Fibroblast of pulmonary artery (primary cell): ENCODE data around the gene DNAJC18.

Experiments
- DNase-seq: peaks from one replicate; pipeline ENCODE4 v3.0.0-alpha.2; 2010; ENCODE audit warnings: low read depth
- H3K4me3 ChIP-seq: replicated peaks from 2 replicates; pipeline ENCODE4 v1.5.1; 2011; ENCODE audit warnings: low read depth, mild to moderate bottlenecking, control low read depth, low read length, moderate library complexity
- CTCF ChIP-seq: IDR thresholded peaks from 2 replicates; pipeline ENCODE4 v1.5.1; 2011; ENCODE audit warnings: mild to moderate bottlenecking, control low read depth, low read length, inconsistent platforms; ENCODE audit errors: missing control alignments

DNAJC18 gene

GRCh38 chr5:139399501-139400121 lies 39.7 kb downstream of the DNAJC18 start:
- no peak for DNase-seq
- TF ChIP-seq CTCF, result no peak
- H3K4me3 ChIP-seq, result no peak overlapping the region

GRCh38 chr5:139397921-139398320 lies 41.4 kb downstream of the DNAJC18 start:
- no peak for TF ChIP-seq CTCF
- H3K4me3 ChIP-seq, result no peak overlapping the region

DNA sequence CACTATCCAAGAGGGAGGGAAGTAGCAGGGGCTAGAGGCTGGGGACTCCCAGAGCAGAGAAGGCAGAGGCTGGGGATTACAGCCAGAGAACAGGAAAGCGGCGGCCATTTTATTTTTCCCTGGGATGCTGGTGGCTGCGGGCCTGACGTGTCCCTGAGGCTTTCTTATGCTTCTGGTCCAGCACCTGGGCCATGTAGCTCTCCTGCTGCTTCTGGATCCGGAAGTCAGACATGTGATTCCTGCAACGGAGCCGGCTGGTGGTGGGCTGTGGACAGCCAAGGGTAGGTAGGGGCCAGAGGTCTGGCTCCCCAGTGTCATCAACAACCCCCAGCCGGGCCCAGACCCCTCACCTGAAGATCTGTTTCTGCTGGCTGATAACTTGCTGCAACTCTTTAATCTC lies 42.6 kb downstream of the DNAJC18 start:
- H3K4me3 ChIP-seq, result no peak overlapping the region
- no peak for TF ChIP-seq CTCF
- DNase-seq, result no peak

More at GRCh38 chr5:139397921-139398320, 41.4 kb downstream of the DNAJC18 start:
- DNase-seq, result no peak

- H3K4me3 ChIP-seq, result no peak overlapping the region
- TF ChIP-seq CTCF, result no peak
- DNase-seq, result no peak
These were observed 43.3 kb downstream of the DNAJC18 start for GRCh38 chr5:139395844-139396640.

DNA sequence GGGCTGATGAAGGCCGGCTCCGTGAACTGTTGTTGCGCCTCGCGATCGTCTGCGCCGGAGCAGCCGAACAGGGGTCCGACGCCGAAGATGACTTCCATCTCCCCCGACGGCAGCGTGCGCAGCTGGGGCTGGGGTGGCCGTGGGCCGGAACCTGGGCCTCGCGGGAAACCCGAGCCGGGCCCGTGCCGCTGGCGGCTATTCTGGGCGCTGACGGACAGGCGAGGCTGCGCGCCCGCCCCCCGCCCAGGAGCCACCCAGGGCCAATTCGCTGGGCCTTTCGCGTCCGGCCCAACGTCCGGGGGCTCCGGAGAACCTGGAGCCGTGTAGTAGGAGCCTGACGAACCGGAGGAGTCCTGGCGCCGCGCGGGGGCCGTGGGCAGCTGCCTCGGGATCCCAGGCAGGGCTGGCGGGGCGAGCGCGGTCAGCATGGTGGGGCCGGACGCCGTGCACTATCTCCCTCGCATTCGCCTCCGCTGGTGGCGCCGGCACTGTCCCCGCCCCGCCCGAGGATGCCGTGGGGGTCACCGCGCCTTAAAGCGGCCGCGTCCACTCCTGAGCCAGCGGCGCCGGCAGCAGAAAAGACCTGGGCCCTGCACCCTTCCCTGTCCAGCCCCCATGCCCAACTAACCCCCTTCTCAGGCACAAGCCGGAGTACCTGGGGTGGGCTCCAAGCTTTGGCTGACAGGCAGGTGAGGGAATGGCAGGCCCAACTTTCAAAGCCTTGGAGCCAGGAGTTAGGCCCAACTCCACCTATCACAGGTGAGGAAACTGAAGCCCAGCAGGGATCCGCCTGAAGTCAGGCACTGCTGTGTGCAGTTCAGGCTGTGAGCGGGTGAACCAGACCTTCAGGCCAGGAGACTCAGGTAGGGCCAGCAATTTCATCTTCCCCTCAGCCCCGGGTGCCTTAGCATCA lies 44.4 kb downstream of the DNAJC18 start, which contains the start of gene PROB1:
TSS of gene PROB1 (minus strand) at position 451 of the 913 bp plus-strand sequence. CDS start at position 428, 23 bp downstream.
- no peak for TF ChIP-seq CTCF
- peak within 1 kb of the TSS; percentile 24 for H3K4me3 ChIP-seq
- DNase-seq, result no peak

- no peak for DNase-seq
- TF ChIP-seq CTCF, result peak; percentile 13
- H3K4me3 ChIP-seq, result peak overlapping the region; percentile 24
These were observed 45.1 kb downstream of the DNAJC18 start for GRCh38 chr5:139394123-139394653.
